Stromal cell of bone marrow (primary cell): ENCODE data around the gene RFX3.
"Not testable (repeated sequence)": the region's sequence is repeated elsewhere in the genome, so short reads cannot be mapped to it uniquely, and the experiment has no call there.

Source experiments
- DNase-seq: peaks from one replicate; pipeline ENCODE4 v3.0.0-alpha.2; 2012; ENCODE audit warnings: low read depth

The RFX3 gene

GRCh38 chr9:3343671-3344070 is 182.1 kb downstream of the RFX3 start:
- DNase-seq, result no peak

- DNase-seq, result peak; percentile 57
Observed at GRCh38 chr9:3342159-3342777, 183.5 kb downstream of the RFX3 start.

- DNase-seq, result peak; percentile 61
Observed at GRCh38 chr9:3337515-3338225, 188.1 kb downstream of the RFX3 start.

GRCh38 chr9:3336951-3337350 is 188.8 kb downstream of the RFX3 start:
- no peak for DNase-seq

- no peak for DNase-seq
Observed at GRCh38 chr9:3332802-3333201, 193.0 kb downstream of the RFX3 start.

GRCh38 chr9:3331801-3332200 is 194.0 kb downstream of the RFX3 start:
- no peak for DNase-seq

- peak; percentile 22 for DNase-seq
Observed at GRCh38 chr9:3330792-3331420, 194.9 kb downstream of the RFX3 start.

- DNase-seq, result no peak
Observed at GRCh38 chr9:3329361-3329760, 196.4 kb downstream of the RFX3 start.

GRCh38 chr9:3323714-3324113 is 202.1 kb downstream of the RFX3 start:
- no peak for DNase-seq

- no peak for DNase-seq
Observed at GRCh38 chr9:3321186-3321585, 204.6 kb downstream of the RFX3 start.

- DNase-seq, result not testable (repeated sequence)
Observed at GRCh38 chr9:3312595-3312994, 213.2 kb downstream of the RFX3 start.

GRCh38 chr9:3308609-3309008 is 217.2 kb downstream of the RFX3 start:
- no peak for DNase-seq

- DNase-seq, result not testable (repeated sequence)
Observed at GRCh38 chr9:3304388-3304787, 221.4 kb downstream of the RFX3 start.

- no peak for DNase-seq
Observed at GRCh38 chr9:3299872-3300271, 225.9 kb downstream of the RFX3 start.

- no peak for DNase-seq
Observed at GRCh38 chr9:3296536-3296935, 229.3 kb downstream of the RFX3 start.

GRCh38 chr9:3292311-3292710 is 233.5 kb downstream of the RFX3 start:
- DNase-seq, result no peak

- no peak for DNase-seq
Observed at GRCh38 chr9:3290231-3290840, 235.5 kb downstream of the RFX3 start.

GRCh38 chr9:3288686-3289085 is 237.1 kb downstream of the RFX3 start:
- no peak for DNase-seq

GRCh38 chr9:3285365-3286161 is 240.2 kb downstream of the RFX3 start:
- no peak for DNase-seq

GRCh38 chr9:3282365-3282764 is 243.4 kb downstream of the RFX3 start:
- DNase-seq, result no peak

- no peak for DNase-seq
Observed at GRCh38 chr9:3281399-3281798, 244.4 kb downstream of the RFX3 start.

- no peak for DNase-seq
Observed at GRCh38 chr9:3277200-3277599, 248.6 kb downstream of the RFX3 start.
